A549 (cell line): ENCODE measurements around the gene ATP8A2. TPM values are rescaled to one million over a fixed set of nuclear protein-coding genes. Genes with fewer than 3 reads are reported as not detected.

Source experiments
- ATAC-seq, 2 experiments: fragments of 200-7000 bp in 1 of 2; fragments of >200 bp in 1 of 2; cut with Nextera tagmentation in 1 of 2; cut with Tn5 transposase in 1 of 2; 3 replicates each; pipeline versions ENCODE4 v1.8.0 to v1.9.1; 2018 to 2020; ENCODE audit warnings: mild to moderate bottlenecking in 1 of 2, moderate library complexity in 1 of 2
- CTCF ChIA-PET: fragments of 300-600 bp; sonication (Branson Sonifier 250); formaldehyde crosslinking; extraction: SDS; loops from one replicate; lab custom pipeline; 2021; ENCODE audit warnings: antibody characterized with exemption, inconsistent platforms; lab: Yijun Ruan, JAX
- POLR2A ChIA-PET: fragments of 350-600 bp; formaldehyde crosslinking; extraction: SDS; loops from one replicate; lab custom pipeline; 2021; ENCODE audit warnings: antibody characterized with exemption, inconsistent platforms; lab: Yijun Ruan, JAX
- DNase-seq, 2 experiments: peaks; one replicate each; pipeline versions ENCODE4 v3.0.0 to v3.0.0-alpha.2; 2011 to 2016; ENCODE audit warnings: low read depth in 1 of 2, low spot score in 1 of 2
- FAIRE-seq: peaks from 2 replicates; lab custom pipeline; 2011; peaks lifted over from hg19 to GRCh38; lab: Jason Lieb, UNC
- H3K27ac ChIP-seq, 2 experiments: fragments of >200 bp; sonication (Bioruptor Twin); formaldehyde crosslinking; 3 replicates each; pipeline ENCODE4 v1.5.1; 2016 to 2017
- H3K4me1 ChIP-seq: fragments of >200 bp; sonication (Bioruptor Twin); formaldehyde crosslinking; 3 replicates; pipeline ENCODE4 v1.6.1; 2016
- H3K4me2 ChIP-seq: fragments of >200 bp; sonication (Bioruptor Twin); formaldehyde crosslinking; 3 replicates; pipeline ENCODE4 v1.6.1; 2016
- H3K4me3 ChIP-seq: fragments of >200 bp; sonication (Bioruptor Twin); formaldehyde crosslinking; 3 replicates; pipeline ENCODE4 v1.5.1; 2016
- H3K9me3 ChIP-seq: fragments of >200 bp; sonication (Bioruptor Twin); formaldehyde crosslinking; 3 replicates; pipeline ENCODE4 v1.6.1; 2016
- BHLHE40 ChIP-seq: IDR thresholded peaks from 2 replicates; pipeline ENCODE4 v1.6.1; 2012; ENCODE audit warnings: low read depth, low read length, inconsistent platforms
- EHF ChIP-seq: fragments of 250-450 bp; sonication (Bioruptor Pico); IDR thresholded peaks from 2 replicates; pipeline ENCODE4 v1.5.0; 2020; ENCODE audit warnings: mild to moderate bottlenecking
- FOSB ChIP-seq: fragments of 250-450 bp; sonication (Bioruptor Pico); IDR thresholded peaks from 2 replicates; pipeline ENCODE4 v1.5.0; 2020; ENCODE audit warnings: mild to moderate bottlenecking, moderate library complexity
- FOSL2 ChIP-seq, 2 experiments: fragments of 450-650 bp in 1 of 2; fragments of >200 bp in 1 of 2; sonication (Bioruptor Twin) in 1 of 2; formaldehyde crosslinking; IDR thresholded peaks; 2 replicates each; pipeline versions ENCODE4 v1.5.0 to v1.6.1; 2016 to 2020; ENCODE audit warnings: mild to moderate bottlenecking in 1 of 2, moderate library complexity in 1 of 2
- HOXA7 ChIP-seq: fragments of 250-450 bp; sonication (Bioruptor Pico); IDR thresholded peaks from 2 replicates; pipeline ENCODE4 v1.5.0; 2020; ENCODE audit warnings: mild to moderate bottlenecking, moderate library complexity
- HOXB13 ChIP-seq: fragments of 250-450 bp; sonication (Bioruptor Pico); IDR thresholded peaks from 2 replicates; pipeline ENCODE4 v1.5.0; 2020; ENCODE audit warnings: low read depth, mild to moderate bottlenecking, moderate library complexity
- HOXB5 ChIP-seq: fragments of 250-450 bp; sonication (Bioruptor Pico); IDR thresholded peaks from 2 replicates; pipeline ENCODE4 v1.5.0; 2020; ENCODE audit warnings: mild to moderate bottlenecking, moderate library complexity
- JUN ChIP-seq, 2 experiments: fragments of >200 bp; sonication (Bioruptor Twin); formaldehyde crosslinking; IDR thresholded peaks; 2 replicates in 1 of 2; 3 replicates in 1 of 2; pipeline ENCODE4 v1.6.1; 2016 to 2017
- JUNB ChIP-seq: fragments of >200 bp; sonication (Bioruptor Twin); formaldehyde crosslinking; IDR thresholded peaks from 2 replicates; pipeline ENCODE4 v1.6.1; 2016
- KDM5A ChIP-seq: fragments of 200-600 bp; sonication (generic); IDR thresholded peaks from 2 replicates; pipeline ENCODE4 v1.6.1; 2016; ENCODE audit warnings: antibody characterized with exemption, mild to moderate bottlenecking
- MYC ChIP-seq: IDR thresholded peaks from 2 replicates; pipeline ENCODE4 v1.6.1; 2012; ENCODE audit warnings: mild to moderate bottlenecking, inconsistent platforms, low read length, improper control_type of control experiment, borderline replicate concordance
- NFE2L2 ChIP-seq: fragments of 150-350 bp; conservative IDR thresholded peaks from 2 replicates; pipeline ENCODE4 v1.6.1; 2014; ENCODE audit warnings: low read length
- POLR2A ChIP-seq: IDR thresholded peaks from 2 replicates; pipeline ENCODE4 v1.6.1; 2012; ENCODE audit warnings: mild to moderate bottlenecking, low read length
- RARB ChIP-seq: fragments of 250-450 bp; sonication (Bioruptor Pico); IDR thresholded peaks from 2 replicates; pipeline ENCODE4 v1.8.0; 2021; ENCODE audit warnings: mild to moderate bottlenecking, moderate library complexity
- RFX5 ChIP-seq: fragments of 450-650 bp; IDR thresholded peaks from 2 replicates; pipeline ENCODE4 v1.7.1; 2014; ENCODE audit warnings: antibody characterized with exemption, mild to moderate bottlenecking, moderate library complexity
- RNF2 ChIP-seq: fragments of 200-600 bp; sonication (generic); IDR thresholded peaks from 2 replicates; pipeline ENCODE4 v1.6.1; 2016; ENCODE audit warnings: low read depth, mild to moderate bottlenecking, antibody characterized with exemption, moderate library complexity, borderline replicate concordance
- SMC3 ChIP-seq: fragments of >200 bp; sonication (Bioruptor Twin); formaldehyde crosslinking; IDR thresholded peaks from 3 replicates; pipeline ENCODE4 v1.6.1; 2018; ENCODE audit warnings: inconsistent platforms
- SREBF2 ChIP-seq: fragments of 450-650 bp; IDR thresholded peaks from 2 replicates; pipeline ENCODE4 v1.6.1; 2014; ENCODE audit warnings: mild to moderate bottlenecking, moderate library complexity
- ZNF302 ChIP-seq: fragments of 250-450 bp; sonication (Bioruptor Pico); IDR thresholded peaks from 2 replicates; pipeline ENCODE4 v1.9.0; 2021; ENCODE audit warnings: inconsistent platforms, mild to moderate bottlenecking, moderate library complexity
- WGBS: methylation state at CpG from one replicate; pipeline ENCODE4 v1.1.6; 2017; ENCODE audit errors: missing lambda C conversion rate; 5-methylcytosine and 5-hydroxymethylcytosine counted together
- polyA plus RNA-seq, 4 experiments: library from polyadenylated mRNA; depleted of rRNA in 3 of 4; stranded (reverse); fragments of >200 nt; fragmentation: RNase III in 1 of 4; extraction: RNeasy Plus Mini Kit Qiagen cat#74134 plus additional on column Dnase treatment in 1 of 4; gene quantifications; 2 replicates in 3 of 4; 3 replicates in 1 of 4; pipeline ENCODE4 v1.2.3, GENCODE V29; 2011 to 2017
- TF ChIP-seq, protein P1 (sequence below): IDR thresholded peaks from 2 replicates; pipeline ENCODE4 v1.6.1; 2012; ENCODE audit warnings: low read depth, borderline replicate concordance
- TF ChIP-seq, protein P2 (sequence below): fragments of 250-450 bp; sonication (Bioruptor Pico); IDR thresholded peaks from 2 replicates; pipeline ENCODE4 v1.5.0; 2021; ENCODE audit warnings: mild to moderate bottlenecking, moderate library complexity, borderline replicate concordance
- TF ChIP-seq, protein P3 (sequence below): IDR thresholded peaks from 2 replicates; pipeline ENCODE4 v1.6.1; 2012
- TF ChIP-seq, protein P4 (sequence below): fragments of 250-450 bp; sonication (Bioruptor Pico); IDR thresholded peaks from 2 replicates; pipeline ENCODE4 v1.5.0; 2020; ENCODE audit warnings: low read depth, mild to moderate bottlenecking, moderate library complexity
- TF ChIP-seq, protein P5 (sequence below): fragments of >200 bp; sonication (Bioruptor Twin); formaldehyde crosslinking; IDR thresholded peaks from 3 replicates; pipeline ENCODE4 v1.5.1; 2016
- TF ChIP-seq, protein P6 (sequence below): IDR thresholded peaks from 2 replicates; pipeline ENCODE4 v1.6.1; 2012

The ATP8A2 gene
- polyA plus RNA-seq, 2 of the 4 experiments (the other 2 are of a cell fraction): 0.03 TPM; not detected in 1

DNA sequence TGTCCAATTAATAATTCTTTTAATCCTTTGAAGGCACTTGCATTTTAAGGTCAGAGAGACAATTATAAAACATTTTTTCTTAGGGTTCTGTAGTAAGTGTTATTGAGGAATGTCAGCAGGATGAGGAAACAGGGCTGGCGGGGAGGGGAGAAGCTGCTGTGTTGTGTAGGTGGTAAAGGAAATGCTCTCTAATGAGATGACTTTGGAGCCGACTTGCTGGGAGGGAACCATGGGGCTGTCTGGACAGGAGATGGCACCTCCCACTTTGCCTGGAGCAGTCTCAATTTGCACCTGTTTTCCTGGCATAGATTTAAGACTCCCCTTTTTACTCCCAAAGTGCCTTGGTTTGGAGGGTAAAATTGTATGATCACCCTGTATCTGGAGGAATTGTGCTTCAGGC lies 230.4 kb downstream of the ATP8A2 start:
- 18% methylated on average over 2 of the region's 2 CpGs for WGBS
- no peak for FAIRE-seq
- Histone ChIP-seq H3K9me3 (no peaks in the 10 kb centered on the region), H3K4me1 (no peaks in the 10 kb centered on the region)
- POLR2A ChIA-PET: no interaction called here
- no peak for TF ChIP-seq RARB
- TF ChIP-seq, protein P1, sequence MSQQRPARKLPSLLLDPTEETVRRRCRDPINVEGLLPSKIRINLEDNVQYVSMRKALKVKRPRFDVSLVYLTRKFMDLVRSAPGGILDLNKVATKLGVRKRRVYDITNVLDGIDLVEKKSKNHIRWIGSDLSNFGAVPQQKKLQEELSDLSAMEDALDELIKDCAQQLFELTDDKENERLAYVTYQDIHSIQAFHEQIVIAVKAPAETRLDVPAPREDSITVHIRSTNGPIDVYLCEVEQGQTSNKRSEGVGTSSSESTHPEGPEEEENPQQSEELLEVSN: no peak
- TF ChIP-seq, all 56 proteins: peak for 0
- CTCF ChIA-PET: no interaction called here
- Histone ChIP-seq H3K4me3 (no peak overlapping the region), H3K27ac (no peak overlapping the region), H3K4me2 (no peak overlapping the region)
- DNase-seq (no peak), ATAC-seq (no peak)

DNA sequence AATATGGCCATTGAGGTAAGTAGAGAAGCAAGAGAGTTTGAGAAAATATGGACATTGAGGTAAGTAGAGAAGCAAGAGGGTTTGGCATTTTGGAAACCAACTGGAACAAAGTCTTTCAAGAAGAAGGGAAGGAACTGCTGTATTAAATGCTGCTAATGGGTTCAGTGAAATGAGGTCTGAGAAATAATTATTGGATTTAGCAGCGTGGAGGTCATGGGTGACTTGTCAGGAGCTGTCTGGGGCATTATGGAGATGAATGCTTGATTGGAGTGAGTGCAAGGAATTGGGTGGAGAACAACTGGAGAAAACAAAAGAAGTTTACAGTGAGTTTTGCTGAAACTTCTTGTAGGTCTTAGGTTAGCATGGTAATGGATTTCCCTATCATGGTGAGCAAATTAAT lies 232.3 kb downstream of the ATP8A2 start:
- FAIRE-seq (no peak), ATAC-seq (no peak)
- Histone ChIP-seq H3K4me1 (no peaks in the 10 kb centered on the region), H3K4me3 (no peak overlapping the region)
- TF ChIP-seq SMC3: no peak
- TF ChIP-seq RFX5: no peak
- TF ChIP-seq, protein P2, sequence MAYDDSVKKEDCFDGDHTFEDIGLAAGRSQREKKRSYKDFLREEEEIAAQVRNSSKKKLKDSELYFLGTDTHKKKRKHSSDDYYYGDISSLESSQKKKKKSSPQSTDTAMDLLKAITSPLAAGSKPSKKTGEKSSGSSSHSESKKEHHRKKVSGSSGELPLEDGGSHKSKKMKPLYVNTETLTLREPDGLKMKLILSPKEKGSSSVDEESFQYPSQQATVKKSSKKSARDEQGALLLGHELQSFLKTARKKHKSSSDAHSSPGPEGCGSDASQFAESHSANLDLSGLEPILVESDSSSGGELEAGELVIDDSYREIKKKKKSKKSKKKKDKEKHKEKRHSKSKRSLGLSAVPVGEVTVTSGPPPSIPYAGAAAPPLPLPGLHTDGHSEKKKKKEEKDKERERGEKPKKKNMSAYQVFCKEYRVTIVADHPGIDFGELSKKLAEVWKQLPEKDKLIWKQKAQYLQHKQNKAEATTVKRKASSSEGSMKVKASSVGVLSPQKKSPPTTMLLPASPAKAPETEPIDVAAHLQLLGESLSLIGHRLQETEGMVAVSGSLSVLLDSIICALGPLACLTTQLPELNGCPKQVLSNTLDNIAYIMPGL (CRISPR knock-in tag): no peak
- TF ChIP-seq HOXB5 (CRISPR knock-in tag): no peak
- no peak for TF ChIP-seq BHLHE40
- no peak for TF ChIP-seq FOSL2 (IDR thresholded peaks at IDR 0.05)
- no peak for TF ChIP-seq FOSL2 (CRISPR knock-in tag; IDR thresholded peaks at IDR 0.05)
- no peak for TF ChIP-seq POLR2A
- TF ChIP-seq, protein P3, sequence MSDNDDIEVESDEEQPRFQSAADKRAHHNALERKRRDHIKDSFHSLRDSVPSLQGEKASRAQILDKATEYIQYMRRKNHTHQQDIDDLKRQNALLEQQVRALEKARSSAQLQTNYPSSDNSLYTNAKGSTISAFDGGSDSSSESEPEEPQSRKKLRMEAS: no peak
- TF ChIP-seq RNF2: no peak
- TF ChIP-seq, protein P4, sequence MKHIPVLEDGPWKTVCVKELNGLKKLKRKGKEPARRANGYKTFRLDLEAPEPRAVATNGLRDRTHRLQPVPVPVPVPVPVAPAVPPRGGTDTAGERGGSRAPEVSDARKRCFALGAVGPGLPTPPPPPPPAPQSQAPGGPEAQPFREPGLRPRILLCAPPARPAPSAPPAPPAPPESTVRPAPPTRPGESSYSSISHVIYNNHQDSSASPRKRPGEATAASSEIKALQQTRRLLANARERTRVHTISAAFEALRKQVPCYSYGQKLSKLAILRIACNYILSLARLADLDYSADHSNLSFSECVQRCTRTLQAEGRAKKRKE (CRISPR knock-in tag): no peak
- TF ChIP-seq FOSB: no peak
- TF ChIP-seq HOXB13 (CRISPR knock-in tag): no peak
- TF ChIP-seq ZNF302: no peak
- TF ChIP-seq SREBF2: no peak
- TF ChIP-seq NFE2L2: no peak
- TF ChIP-seq, all 56 proteins: peak for 0
- CTCF ChIA-PET: no interaction called here
- H3K9me3 ChIP-seq: no peaks in the 10 kb centered on the region
- POLR2A ChIA-PET: no interaction called here
- H3K27ac ChIP-seq: no peak overlapping the region
- no peak for DNase-seq
- WGBS: 0% methylated on average over 1 of the region's 1 CpG
- H3K4me2 ChIP-seq: no peak overlapping the region

DNA sequence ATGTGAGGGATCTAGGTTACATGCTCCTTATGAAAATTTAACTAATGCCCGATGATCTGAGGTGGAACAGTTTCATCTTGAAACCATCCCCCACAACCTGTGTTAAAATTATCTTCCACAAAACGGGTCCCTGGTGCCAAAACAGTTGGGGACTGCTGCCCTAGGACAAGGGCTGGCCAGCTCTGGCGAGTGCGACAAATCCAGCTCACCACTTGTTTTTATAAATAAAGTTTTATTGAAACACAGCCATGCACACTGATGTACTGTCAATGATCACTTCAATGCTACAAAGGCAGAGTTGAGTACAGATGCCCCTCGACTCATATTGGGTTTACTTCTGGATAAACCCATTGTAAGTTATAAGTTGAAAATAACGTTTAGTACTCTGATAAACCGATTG lies 235.3 kb downstream of the ATP8A2 start:
- 6% methylated on average over 7 of the region's 7 CpGs for WGBS

DNA sequence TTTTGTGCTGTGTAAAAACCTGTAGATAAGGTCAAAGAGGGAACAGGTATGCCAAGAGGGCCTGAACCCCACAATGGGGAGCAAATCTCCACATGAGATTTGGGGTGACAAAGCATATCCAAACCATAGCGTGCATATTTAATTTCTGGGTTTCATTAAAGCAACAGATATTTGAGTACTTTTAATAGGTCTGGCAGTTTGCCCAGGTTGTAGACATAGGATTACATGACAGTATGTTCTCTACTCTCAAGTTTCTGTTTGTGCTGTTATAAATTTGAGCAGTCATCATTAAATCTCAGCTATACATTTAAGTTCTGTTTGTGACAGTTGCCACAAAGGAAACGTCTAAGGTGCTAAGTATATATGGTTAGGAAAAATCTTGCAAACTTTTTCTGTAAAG lies 236.4 kb downstream of the ATP8A2 start:
- no peak for TF ChIP-seq KDM5A
- TF ChIP-seq MYC: no peak
- no peak for TF ChIP-seq HOXA7
- TF ChIP-seq, protein P5, sequence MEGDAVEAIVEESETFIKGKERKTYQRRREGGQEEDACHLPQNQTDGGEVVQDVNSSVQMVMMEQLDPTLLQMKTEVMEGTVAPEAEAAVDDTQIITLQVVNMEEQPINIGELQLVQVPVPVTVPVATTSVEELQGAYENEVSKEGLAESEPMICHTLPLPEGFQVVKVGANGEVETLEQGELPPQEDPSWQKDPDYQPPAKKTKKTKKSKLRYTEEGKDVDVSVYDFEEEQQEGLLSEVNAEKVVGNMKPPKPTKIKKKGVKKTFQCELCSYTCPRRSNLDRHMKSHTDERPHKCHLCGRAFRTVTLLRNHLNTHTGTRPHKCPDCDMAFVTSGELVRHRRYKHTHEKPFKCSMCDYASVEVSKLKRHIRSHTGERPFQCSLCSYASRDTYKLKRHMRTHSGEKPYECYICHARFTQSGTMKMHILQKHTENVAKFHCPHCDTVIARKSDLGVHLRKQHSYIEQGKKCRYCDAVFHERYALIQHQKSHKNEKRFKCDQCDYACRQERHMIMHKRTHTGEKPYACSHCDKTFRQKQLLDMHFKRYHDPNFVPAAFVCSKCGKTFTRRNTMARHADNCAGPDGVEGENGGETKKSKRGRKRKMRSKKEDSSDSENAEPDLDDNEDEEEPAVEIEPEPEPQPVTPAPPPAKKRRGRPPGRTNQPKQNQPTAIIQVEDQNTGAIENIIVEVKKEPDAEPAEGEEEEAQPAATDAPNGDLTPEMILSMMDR: no peak
- no peak for TF ChIP-seq EHF
- TF ChIP-seq, protein P6, sequence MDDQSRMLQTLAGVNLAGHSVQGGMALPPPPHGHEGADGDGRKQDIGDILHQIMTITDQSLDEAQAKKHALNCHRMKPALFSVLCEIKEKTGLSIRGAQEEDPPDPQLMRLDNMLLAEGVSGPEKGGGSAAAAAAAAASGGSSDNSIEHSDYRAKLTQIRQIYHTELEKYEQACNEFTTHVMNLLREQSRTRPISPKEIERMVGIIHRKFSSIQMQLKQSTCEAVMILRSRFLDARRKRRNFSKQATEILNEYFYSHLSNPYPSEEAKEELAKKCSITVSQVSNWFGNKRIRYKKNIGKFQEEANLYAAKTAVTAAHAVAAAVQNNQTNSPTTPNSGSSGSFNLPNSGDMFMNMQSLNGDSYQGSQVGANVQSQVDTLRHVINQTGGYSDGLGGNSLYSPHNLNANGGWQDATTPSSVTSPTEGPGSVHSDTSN: no peak
- TF ChIP-seq JUNB: no peak
- no peak for TF ChIP-seq JUN (IDR thresholded peaks at IDR 0.05)
- TF ChIP-seq, all 56 proteins: peak for 0
- 29% methylated on average over 2 of the region's 2 CpGs for WGBS
- Histone ChIP-seq H3K9me3 (no peaks in the 10 kb centered on the region), H3K4me2 (no peak overlapping the region), H3K4me1 (no peaks in the 10 kb centered on the region), H3K4me3 (no peak overlapping the region), H3K27ac (no peak overlapping the region)
- DNase-seq (no peak), ATAC-seq (no peak), FAIRE-seq (no peak)
- ChIA-PET CTCF (no interaction called here), POLR2A (no interaction called here)

More for the DNA sequence above, 235.3 kb downstream of the ATP8A2 start:
- ATAC-seq (no peak), FAIRE-seq (no peak), DNase-seq (no peak)
- Histone ChIP-seq H3K4me1 (no peaks in the 10 kb centered on the region), H3K4me3 (no peak overlapping the region), H3K9me3 (no peaks in the 10 kb centered on the region), H3K27ac (no peak overlapping the region), H3K4me2 (no peak overlapping the region)
- CTCF ChIA-PET: no interaction called here
- POLR2A ChIA-PET: no interaction called here
- no peak for TF ChIP-seq EHF
